ENCODE results near the gene CARF. TPM values are rescaled to one million over a fixed set of nuclear protein-coding genes. Genes with fewer than 3 reads are reported as not detected.

CARF gene
- total and polyA plus RNA-seq, 2 donors (not counting 1 experiment from before 2014, with no cell fraction given) = 11.3 to 27.5 TPM

GRCh38 chr2:202976809-202977208 is 64.7 kb downstream of the CARF start:
- no peak overlapping the region for H3K27ac ChIP-seq (ENCODE audit: low read length in 2 of 2)
- H3K79me2 ChIP-seq (ENCODE audit: control insufficient read depth, insufficient read depth, low read length) = no peaks in the 10 kb centered on the region
- TF ChIP-seq CTCF (IDR thresholded peaks at IDR 0.05) (no peak), EZH2 (IDR thresholded peaks at IDR 0.05; ENCODE audit: borderline replicate concordance, insufficient read depth, low read depth, low read length, poor library complexity, severe bottlenecking) (no peak)
- H3K27ac Mint-ChIP-seq = no peak overlapping the region
- H3K4me1 Mint-ChIP-seq = no peaks in the 10 kb centered on the region
- no peaks in the 10 kb centered on the region for H3K27me3 ChIP-seq (replicated peaks in 1 of 4; ENCODE audit: control extremely low read depth in 1 of 4, control insufficient read depth in 3 of 4, insufficient read depth in 4 of 4, low read length in 3 of 4)
- no peak overlapping the region for H2AFZ ChIP-seq (ENCODE audit: insufficient read depth, low read depth, low read length, poor library complexity, severe bottlenecking)
- no peak overlapping the region for H3K4me2 ChIP-seq (replicated peaks; ENCODE audit: low read depth, low read length, poor library complexity, severe bottlenecking)
- ATAC-seq (ENCODE audit: low read depth) (no peak), DNase-seq (no peak)
- no CpG with 5 or more reads among the region's 3 CpGs for WGBS (ENCODE audit: insufficient coverage)
- CTCF ChIA-PET = interaction anchor here (0.8 to 0.9 kb wide), 2 partner anchors 11 to 98 kb away, joined by 3 read pairs; no protein-coding TSS in a partner anchor
- H4K20me1 ChIP-seq (ENCODE audit: control insufficient read depth, insufficient read depth, low read length, poor library complexity, severe bottlenecking) = no peaks in the 10 kb centered on the region
- H3K9me3 Mint-ChIP-seq (ENCODE audit: insufficient read depth) = no peaks in the 10 kb centered on the region
- peaks cover 0 to 12% of the 10 kb centered on the region in 2 experiments for H3K36me3 ChIP-seq (replicated peaks in 1 of 2; ENCODE audit: control extremely low read depth in 1 of 2, control insufficient read depth in 1 of 2, extremely low read depth in 1 of 2, insufficient read depth in 2 of 2, low read length in 1 of 2)
- no peaks in the 10 kb centered on the region for H3K9me3 ChIP-seq (ENCODE audit: control extremely low read depth in 1 of 3, control insufficient read depth in 2 of 3, insufficient read depth in 1 of 3, low read length in 2 of 3)
- POLR2A ChIA-PET = no interaction called here
- no peaks in the 10 kb centered on the region for H3K27me3 Mint-ChIP-seq
- intact Hi-C loops (cut with micrococcal nuclease) = no loop called here
- H3K4me1 ChIP-seq (ENCODE audit: control insufficient read depth in 2 of 2, insufficient read depth in 2 of 2, low read length in 2 of 2) = no peaks in the 10 kb centered on the region
- no peak overlapping the region for H3K4me3 Mint-ChIP-seq
- no peak overlapping the region for H3K4me3 ChIP-seq (ENCODE audit: control extremely low read depth in 1 of 5, extremely low read depth in 1 of 5, insufficient read depth in 1 of 5, low read depth in 2 of 5, low read length in 4 of 5)
- H3K9ac ChIP-seq (ENCODE audit: low read length) = no peak overlapping the region

GRCh38 chr2:202982779-202983491 is 70.9 kb downstream of the CARF start:
- no peaks in the 10 kb centered on the region for H3K9me3 ChIP-seq (ENCODE audit: control extremely low read depth in 1 of 3, control insufficient read depth in 2 of 3, insufficient read depth in 1 of 3, low read length in 2 of 3)
- no peaks in the 10 kb centered on the region for H3K4me1 Mint-ChIP-seq
- H2AFZ ChIP-seq (ENCODE audit: insufficient read depth, low read depth, low read length, poor library complexity, severe bottlenecking) = no peak overlapping the region
- H3K27me3 Mint-ChIP-seq = no peaks in the 10 kb centered on the region
- H3K27ac ChIP-seq (ENCODE audit: low read length in 2 of 2) = no peak overlapping the region
- H3K9ac ChIP-seq (ENCODE audit: low read length) = no peak overlapping the region
- DNase-seq (no peak), ATAC-seq (ENCODE audit: low read depth) (no peak)
- CTCF ChIA-PET = no interaction called here
- H3K4me1 ChIP-seq (ENCODE audit: control insufficient read depth in 2 of 2, insufficient read depth in 2 of 2, low read length in 2 of 2) = no peaks in the 10 kb centered on the region
- H3K4me3 ChIP-seq (ENCODE audit: control extremely low read depth in 1 of 5, extremely low read depth in 1 of 5, insufficient read depth in 1 of 5, low read depth in 2 of 5, low read length in 4 of 5) = no peak overlapping the region
- TF ChIP-seq CTCF (IDR thresholded peaks at IDR 0.05) (no peak), EZH2 (IDR thresholded peaks at IDR 0.05; ENCODE audit: borderline replicate concordance, insufficient read depth, low read depth, low read length, poor library complexity, severe bottlenecking) (no peak)
- H3K4me2 ChIP-seq (replicated peaks; ENCODE audit: low read depth, low read length, poor library complexity, severe bottlenecking) = no peak overlapping the region
- no peaks in the 10 kb centered on the region for H4K20me1 ChIP-seq (ENCODE audit: control insufficient read depth, insufficient read depth, low read length, poor library complexity, severe bottlenecking)
- no peak overlapping the region for H3K27ac Mint-ChIP-seq
- H3K9me3 Mint-ChIP-seq (ENCODE audit: insufficient read depth) = no peaks in the 10 kb centered on the region
- H3K36me3 ChIP-seq (replicated peaks in 1 of 2; ENCODE audit: control extremely low read depth in 1 of 2, control insufficient read depth in 1 of 2, extremely low read depth in 1 of 2, insufficient read depth in 2 of 2, low read length in 1 of 2) = peaks cover 0 to 13% of the 10 kb centered on the region in 2 experiments
- intact Hi-C loops (cut with micrococcal nuclease) = loop anchor here (10.0 kb wide), 1 partner anchor 52 kb away; no protein-coding TSS in a partner anchor
- H3K79me2 ChIP-seq (ENCODE audit: control insufficient read depth, insufficient read depth, low read length) = no peaks in the 10 kb centered on the region
- POLR2A ChIA-PET = no interaction called here
- H3K4me3 Mint-ChIP-seq = no peak overlapping the region
- 100% methylated on average over 1 of the region's 3 CpGs for WGBS (ENCODE audit: insufficient coverage)
- H3K27me3 ChIP-seq (replicated peaks in 1 of 4; ENCODE audit: control extremely low read depth in 1 of 4, control insufficient read depth in 3 of 4, insufficient read depth in 4 of 4, low read length in 3 of 4) = no peaks in the 10 kb centered on the region
